Activated effector memory CD4-positive, alpha-beta T cell treated with Interleukin-2 at 50 U/mL for 16 hours (primary cell): Measurements from ENCODE around the gene DEPDC5.

Experiments
- DNase-seq: peaks from one replicate; pipeline ENCODE4 v3.0.0-alpha.2; 2020

The DEPDC5 gene

DNA sequence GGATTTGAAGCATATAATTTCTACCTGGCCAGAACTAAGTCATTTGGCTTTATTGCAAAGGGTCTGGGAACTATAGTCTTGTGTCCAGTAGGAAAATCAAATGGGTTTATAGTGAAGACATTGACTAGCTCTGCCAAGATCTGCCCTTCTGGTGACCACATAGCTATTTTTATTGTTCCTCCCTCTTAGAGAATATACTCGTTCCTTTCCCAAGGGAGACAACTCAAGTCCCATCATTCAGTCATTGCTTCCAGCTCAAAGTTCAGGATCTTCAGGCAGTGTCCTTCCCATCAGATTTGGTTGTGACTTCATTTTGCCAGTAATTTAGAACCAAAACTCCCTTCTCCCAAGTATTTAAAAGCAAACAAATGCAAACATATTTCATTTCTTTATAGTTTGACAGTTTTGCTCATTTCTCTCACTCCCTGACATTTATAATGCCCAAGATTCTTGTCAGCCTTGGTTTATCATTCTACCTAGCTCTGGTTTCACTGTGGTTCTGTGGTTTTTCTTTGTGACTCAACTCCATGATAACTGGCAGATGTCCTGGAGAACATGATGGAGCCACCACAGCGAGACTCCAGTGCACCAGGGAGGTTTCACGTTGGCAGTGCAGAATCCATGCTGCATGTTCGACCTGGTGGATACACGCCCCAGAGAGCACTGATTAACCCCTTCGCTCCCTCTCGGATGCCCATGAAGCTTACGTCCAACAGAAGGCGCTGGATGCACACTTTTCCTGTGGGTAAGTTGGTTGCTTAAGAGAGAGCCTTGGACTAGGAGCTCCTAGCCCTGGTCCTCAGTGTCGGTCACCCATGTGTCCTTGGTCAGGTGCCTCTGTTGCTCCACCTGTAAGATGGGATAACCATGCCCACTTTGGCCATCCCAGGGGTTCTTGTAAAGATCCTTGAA, 64.9 kb downstream of the DEPDC5 start:
- no peak for DNase-seq

GRCh38 chr22:31820655-31821054, 66.8 kb downstream of the DEPDC5 start:
- DNase-seq: no peak

GRCh38 chr22:31821572-31821971, 67.8 kb downstream of the DEPDC5 start:
- DNase-seq: no peak

DNA sequence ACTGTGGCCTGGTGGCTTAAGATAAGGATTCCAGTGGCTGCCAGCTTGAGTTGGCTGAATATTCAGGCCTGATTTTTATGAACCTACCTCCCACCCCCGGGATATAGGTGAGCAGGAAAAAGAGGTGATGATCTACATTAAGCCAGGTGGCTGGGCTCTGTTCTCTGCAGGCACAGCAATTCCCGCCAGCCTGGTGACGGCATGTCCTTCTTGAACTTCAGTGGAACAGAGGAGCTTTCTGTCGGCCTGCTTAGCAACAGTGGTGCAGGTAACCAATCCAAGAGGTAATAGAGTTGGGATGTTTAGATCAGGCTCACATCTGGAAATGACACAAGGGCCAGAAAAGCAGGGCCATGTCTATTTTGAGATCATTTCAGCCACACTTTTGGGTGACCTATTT, 68.7 kb downstream of the DEPDC5 start:
- DNase-seq: no peak

GRCh38 chr22:31825513-31825912, 71.7 kb downstream of the DEPDC5 start:
- no peak for DNase-seq

DNA sequence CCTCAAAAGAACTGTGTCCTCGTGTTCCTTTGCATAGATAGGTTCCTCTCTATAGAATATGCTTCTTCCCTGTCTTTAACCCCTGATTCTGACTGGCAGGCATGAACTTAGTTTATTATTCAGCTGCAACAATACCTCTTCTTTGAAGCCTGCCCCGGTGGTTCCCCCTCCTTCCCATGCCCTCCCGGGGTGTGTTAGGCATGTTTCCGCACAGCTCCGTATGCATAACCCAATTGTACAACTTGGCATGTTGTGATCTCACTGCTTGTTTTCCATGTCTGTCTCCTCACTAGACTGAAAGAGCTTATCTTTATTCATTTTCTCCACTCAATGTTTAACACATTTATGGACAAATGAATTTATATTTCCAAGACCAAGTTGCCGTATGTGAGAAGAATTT, 72.6 kb downstream of the DEPDC5 start:
- no peak for DNase-seq

DNA sequence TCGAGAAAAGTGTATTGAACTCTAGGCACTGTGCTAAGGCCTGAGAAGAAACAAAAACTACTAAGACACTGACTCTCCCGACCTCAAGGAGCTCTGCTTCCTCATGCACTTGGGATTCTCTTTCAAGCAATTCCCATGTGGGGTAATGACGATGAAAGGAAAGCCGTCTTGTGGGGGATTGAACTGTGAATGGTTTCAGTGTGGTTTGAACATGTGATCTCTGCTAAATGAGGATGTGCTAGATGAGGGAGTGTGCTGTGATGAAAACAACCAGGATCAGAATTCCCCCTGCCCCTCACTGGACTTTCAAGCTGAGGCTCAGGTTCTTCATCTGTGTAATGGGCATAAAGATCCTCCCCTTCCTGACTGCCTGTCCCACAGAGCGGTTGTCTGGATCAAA, 74.9 kb downstream of the DEPDC5 start:
- DNase-seq: no peak

DNA sequence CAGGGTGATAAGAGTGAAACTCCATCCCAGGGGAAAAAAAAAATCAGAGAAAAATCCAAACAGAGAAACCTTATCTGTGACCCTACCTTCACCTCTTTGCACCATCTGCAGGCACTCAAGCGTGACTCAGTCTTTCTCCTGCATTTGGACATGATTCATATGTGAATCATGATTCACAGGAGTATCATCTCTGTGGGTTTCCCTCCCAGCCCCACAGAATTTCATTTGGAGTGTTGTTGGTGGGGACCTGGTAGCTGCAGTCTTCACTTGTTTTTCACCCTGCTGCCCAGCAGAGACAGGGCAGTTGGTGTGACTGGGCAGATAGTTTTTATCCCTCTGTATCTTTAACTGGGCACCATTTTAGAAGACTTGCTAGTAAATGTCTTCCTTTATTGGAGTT, 75.7 kb downstream of the DEPDC5 start:
- no peak for DNase-seq

DNA sequence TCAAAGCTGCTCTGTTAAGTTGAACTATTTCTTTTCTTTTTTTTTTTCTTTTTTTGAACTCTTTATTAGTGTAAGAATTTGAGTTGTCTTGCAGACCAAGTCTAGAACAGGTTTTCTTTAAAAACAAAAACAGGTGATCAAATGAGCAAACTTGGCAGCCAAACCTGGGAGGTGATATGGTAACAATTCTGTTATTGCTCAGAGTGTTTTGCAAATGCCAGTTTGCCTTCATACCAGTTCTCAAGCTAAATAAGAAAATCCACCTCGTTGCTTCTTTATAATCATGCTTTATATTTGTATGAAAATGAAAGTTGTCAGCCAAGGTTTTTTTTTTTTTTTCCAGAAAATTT, 76.9 kb downstream of the DEPDC5 start:
- DNase-seq: no peak

GRCh38 chr22:31833930-31834329, 80.1 kb downstream of the DEPDC5 start:
- no peak for DNase-seq

DNA sequence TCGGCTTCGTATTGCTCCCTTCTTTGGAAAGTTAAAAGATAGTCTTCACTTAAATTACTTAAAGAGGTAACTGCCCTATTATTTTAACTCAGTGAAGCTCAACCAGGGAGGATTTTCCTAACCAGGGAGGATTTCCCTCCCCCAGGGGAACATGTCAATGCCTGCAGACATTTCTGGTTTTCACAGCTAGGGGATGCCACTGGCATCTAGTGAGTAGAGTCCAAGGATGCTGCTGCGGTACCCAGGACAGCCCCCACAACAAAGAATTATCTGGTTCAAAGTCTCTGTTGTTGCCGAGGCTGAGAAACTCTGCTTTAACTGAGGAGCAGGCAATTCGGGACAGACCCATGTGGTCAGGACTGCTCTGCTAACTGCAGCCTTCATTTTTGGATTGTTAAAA, 82.2 kb downstream of the DEPDC5 start:
- no peak for DNase-seq

DNA sequence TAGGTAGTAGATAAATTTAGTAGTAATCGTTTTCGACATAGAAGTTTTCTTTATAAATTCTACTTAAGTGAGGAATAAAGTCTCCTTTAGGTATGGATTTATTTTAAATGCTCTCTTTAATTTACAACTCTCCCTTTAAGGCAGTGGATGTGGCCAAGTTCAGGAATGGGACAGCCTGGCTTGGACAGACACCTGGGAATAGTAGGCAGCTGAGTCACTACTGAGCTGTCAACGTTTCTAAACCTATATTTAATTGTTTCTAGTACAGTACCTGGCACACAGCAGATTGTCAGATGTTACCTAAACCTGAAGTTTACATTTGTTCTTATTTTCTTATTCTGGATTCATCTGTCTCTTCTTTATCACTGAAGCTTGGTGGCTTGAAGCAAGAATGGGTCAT, 85.1 kb downstream of the DEPDC5 start:
- DNase-seq: no peak

- DNase-seq: no peak
Observed at GRCh38 chr22:31839986-31840385, 86.2 kb downstream of the DEPDC5 start.

- no peak for DNase-seq
Observed at GRCh38 chr22:31840585-31840984, 86.8 kb downstream of the DEPDC5 start.

- DNase-seq: no peak
Observed at GRCh38 chr22:31841078-31841827, 87.4 kb downstream of the DEPDC5 start.

- DNase-seq: no peak
Observed at GRCh38 chr22:31843526-31843925, 89.7 kb downstream of the DEPDC5 start.

DNA sequence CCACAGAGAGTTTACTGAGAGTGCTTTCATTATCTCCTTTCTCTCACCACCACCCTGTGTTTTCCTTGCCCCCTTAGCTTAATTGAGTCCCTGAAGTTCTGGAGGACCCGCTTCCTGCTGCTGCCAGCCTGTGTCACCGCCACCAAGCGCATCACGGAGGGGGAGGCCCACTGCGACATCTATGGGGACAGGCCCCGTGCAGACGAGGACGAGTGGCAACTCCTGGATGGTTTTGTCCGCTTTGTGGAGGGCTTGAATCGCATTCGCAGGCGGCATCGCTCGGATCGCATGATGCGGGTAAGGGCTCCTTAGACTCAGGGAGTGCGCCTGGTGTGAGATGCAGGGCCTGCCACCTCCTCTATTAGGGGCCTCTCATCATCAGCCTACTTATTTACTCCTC, 91.1 kb downstream of the DEPDC5 start:
- DNase-seq: no peak

DNA sequence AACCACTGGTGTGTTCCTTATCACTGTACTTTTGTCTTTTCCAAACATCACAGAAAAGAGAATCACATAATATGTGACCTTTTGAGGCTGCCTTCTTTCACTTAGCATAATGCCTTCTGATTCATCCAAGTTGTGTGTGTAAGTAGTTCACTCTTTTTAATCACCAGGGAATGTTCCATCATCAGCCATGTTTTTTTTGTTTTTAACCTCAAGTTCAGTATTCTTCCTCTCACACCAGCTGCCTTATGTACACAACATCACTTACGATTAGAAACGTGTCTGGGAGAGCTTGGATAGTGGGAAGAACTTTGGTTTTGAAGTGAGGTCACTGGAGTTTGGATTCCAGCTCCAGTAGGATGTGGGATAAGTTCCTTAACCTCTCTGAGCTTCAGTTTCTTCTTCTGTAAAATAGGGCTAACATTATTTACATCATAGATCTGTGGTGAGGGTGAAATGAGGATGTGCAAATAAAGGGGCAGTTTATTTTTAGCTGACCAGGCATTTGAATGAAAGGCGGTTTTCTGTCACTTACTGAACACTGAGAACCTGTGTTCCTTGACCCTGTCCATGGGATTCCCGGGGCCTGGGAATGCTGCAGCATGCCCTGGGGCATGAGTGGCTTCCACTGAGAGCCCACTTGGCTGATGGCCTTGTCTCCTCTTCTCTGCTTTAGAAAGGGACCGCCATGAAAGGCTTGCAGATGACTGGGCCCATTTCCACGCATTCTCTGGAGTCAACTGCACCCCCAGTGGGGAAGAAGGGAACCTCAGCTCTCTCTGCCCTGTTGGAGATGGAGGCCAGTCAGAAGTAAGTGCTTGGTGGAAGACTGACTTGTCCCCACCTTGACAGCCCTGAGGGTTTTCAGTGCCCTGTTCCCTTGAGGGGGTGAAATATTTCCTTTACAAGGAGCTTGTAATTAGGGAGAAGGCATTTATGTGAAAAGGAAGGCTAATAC, 92.6 kb downstream of the DEPDC5 start:
- DNase-seq: no peak

- no peak for DNase-seq
Observed at GRCh38 chr22:31848411-31848810, 94.6 kb downstream of the DEPDC5 start.

- DNase-seq: no peak
Observed at GRCh38 chr22:31850135-31850534, 96.3 kb downstream of the DEPDC5 start.

DNA sequence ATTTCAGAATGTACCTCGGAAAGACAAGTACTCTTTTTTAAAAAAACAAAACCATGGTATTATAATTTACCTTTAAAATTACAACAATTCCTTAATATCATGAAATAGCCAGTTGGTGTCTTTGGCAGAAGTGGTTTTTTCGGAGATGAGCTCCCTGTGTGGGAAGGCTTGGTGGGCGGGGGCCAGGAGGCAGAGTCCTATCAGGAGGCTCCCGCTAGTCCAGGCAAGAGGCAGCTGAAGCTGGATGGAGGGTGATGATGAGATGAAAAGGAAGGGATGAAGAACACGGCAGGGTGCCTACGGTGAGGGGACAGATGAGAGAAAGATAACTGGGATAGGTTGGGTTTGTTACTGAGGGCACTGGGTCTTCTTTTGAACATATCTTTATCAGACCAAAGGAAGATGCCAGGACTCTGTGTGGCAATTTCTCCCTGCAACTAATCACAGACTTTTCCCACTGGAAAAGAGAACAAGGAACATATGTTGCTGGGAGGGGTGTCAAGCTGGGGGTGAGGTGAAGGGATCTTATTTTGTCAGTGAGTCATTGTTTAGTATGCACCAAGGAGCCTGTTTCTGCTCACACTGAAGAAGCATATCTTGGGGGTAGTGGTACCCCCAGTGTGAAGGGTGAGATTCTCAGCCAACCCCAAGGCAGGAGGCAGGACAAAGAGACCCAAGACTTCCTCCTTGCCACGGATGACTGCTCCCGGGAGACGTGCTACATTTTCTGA, 99.0 kb downstream of the DEPDC5 start:
- DNase-seq: no peak

DNA sequence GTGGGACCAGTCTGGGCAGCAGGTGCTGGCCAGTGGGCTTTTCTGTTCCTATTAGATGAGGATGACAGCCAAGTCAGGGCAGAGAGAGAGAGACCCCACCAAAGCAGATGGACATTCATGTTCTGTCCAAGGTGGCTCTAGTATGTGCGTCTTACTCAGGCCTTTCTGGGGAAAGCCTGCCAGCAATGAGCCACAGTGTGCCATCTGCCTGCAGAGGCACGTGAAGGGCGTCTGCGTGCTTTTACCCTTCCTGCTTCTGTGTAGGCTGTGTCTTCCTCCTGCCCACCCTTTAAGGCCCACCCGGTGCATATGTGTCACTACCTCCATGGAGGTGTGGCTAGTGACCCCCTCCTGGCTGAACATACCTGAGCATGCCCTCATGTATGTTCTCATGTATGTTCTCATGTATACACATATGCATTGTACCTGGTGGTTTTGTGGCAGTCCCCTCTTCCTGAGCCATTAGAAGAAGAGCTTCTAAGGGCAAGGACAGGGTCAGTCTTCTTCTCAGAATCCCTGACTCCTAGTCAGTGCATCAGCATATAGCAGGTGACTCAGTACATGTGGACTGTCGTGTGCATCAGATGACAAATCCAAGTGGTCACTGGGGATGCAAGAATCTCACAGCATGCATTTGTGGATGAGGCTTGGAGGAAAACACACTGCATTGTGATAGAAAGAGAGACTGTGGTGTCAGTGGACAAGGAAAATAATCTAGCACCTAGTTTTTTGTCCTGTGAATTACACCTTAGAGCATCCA, 100.1 kb downstream of the DEPDC5 start:
- no peak for DNase-seq
